Forelimb muscle (tissue), 1 donor: Measurements from ENCODE around the gene DCC. TPM values are rescaled to one million over a fixed set of nuclear protein-coding genes. Genes with fewer than 3 reads are reported as not detected.

Experiments
- DNase-seq: peaks from one replicate; pipeline ENCODE4 v3.0.0-alpha.2; 2013; ENCODE audit warnings: low read depth
- polyA plus RNA-seq: library from polyadenylated mRNA; unstranded; fragments of 120-200 nt; gene quantifications from one replicate; pipeline ENCODE4 v1.2.1, GENCODE V29; 2013; ENCODE audit not compliant: insufficient read length

The DCC gene, protein sequence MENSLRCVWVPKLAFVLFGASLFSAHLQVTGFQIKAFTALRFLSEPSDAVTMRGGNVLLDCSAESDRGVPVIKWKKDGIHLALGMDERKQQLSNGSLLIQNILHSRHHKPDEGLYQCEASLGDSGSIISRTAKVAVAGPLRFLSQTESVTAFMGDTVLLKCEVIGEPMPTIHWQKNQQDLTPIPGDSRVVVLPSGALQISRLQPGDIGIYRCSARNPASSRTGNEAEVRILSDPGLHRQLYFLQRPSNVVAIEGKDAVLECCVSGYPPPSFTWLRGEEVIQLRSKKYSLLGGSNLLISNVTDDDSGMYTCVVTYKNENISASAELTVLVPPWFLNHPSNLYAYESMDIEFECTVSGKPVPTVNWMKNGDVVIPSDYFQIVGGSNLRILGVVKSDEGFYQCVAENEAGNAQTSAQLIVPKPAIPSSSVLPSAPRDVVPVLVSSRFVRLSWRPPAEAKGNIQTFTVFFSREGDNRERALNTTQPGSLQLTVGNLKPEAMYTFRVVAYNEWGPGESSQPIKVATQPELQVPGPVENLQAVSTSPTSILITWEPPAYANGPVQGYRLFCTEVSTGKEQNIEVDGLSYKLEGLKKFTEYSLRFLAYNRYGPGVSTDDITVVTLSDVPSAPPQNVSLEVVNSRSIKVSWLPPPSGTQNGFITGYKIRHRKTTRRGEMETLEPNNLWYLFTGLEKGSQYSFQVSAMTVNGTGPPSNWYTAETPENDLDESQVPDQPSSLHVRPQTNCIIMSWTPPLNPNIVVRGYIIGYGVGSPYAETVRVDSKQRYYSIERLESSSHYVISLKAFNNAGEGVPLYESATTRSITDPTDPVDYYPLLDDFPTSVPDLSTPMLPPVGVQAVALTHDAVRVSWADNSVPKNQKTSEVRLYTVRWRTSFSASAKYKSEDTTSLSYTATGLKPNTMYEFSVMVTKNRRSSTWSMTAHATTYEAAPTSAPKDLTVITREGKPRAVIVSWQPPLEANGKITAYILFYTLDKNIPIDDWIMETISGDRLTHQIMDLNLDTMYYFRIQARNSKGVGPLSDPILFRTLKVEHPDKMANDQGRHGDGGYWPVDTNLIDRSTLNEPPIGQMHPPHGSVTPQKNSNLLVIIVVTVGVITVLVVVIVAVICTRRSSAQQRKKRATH (N-terminal part only)
- polyA plus RNA-seq = 0.09 TPM

DNA sequence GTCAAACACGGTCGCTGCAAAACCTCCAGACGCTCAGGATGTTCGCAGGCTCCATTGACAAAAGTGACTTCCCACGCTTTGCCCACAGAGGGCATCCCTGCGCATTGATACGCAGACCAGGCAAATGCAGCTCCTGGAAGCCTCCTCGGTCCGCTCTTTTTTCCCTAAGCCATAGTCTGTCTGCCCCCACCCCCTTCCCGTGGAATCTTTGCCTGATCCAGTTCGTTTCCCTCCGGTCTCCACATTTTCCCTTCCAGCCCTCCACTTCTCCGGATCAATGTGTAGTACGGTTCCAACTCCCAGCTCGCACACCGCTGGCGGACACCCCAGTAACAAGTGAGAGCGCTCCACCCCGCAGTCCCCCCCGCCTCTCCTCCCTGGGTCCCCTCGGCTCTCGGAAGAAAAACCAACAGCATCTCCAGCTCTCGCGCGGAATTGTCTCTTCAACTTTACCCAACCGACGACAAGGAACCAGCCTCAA is at the start of gene DCC:
TSS of gene DCC (plus strand) at position 307 of the 481 bp plus-strand sequence. CDS start 591 bp downstream, outside the sequence.
- DNase-seq = no peak

DNA sequence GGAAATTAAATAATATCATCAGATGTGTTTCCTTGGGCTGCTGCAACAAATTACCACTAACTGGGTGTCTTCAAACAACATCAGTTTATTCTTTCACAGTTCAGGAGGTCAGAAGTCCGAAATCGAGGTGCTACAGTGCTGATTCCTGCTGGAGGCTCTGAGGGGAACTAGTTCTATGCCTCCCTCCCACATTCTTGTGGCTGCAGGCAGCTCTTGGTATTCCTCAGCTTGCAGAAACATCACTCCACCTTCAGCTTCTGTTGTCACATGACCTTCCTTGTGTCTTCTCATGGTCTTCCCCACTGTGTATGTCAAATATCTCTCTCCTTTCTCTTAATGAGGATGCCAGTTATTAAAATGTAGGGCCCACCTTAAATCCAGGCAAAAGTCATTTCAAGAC is 29.3 kb upstream of the DCC start:
- DNase-seq = no peak

DNA sequence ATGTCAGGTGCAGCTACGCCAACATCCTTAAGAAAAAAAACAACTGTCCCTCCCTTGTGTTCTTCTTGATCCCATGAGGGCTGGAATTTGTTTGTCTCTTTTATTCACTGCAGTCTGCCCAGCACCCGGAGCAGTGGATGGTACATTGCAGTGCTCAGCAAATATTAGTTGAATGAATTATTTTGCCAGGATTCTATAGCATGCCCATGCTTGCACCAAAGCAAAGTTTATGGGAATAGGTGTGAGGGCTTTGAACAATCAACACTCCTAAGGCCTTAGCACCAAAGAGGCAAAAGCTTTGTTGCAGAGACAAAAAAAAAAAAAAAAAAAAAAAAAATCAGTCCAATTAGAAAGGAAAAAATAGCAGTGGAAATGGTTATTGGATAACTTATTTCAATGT is 28.7 kb upstream of the DCC start:
- no peak for DNase-seq

DNA sequence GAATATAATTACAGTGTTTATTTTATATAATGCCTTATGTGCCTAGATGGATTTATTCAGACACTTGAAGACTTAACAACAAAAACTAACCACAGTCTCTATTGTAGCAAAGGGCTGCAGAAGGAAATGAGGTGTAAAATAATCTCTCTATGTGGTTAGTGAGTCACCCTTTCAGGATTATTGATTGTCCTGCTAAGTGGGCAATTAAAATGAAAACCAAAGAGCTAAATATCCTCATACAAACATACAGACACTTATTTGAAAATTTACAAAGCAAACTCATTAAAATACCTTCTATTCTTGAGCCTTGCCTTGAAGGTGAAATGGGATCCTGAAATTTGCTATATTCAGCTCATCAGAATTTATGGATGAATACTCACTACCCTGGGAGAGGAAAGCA is 27.7 kb upstream of the DCC start:
- DNase-seq = no peak

DNA sequence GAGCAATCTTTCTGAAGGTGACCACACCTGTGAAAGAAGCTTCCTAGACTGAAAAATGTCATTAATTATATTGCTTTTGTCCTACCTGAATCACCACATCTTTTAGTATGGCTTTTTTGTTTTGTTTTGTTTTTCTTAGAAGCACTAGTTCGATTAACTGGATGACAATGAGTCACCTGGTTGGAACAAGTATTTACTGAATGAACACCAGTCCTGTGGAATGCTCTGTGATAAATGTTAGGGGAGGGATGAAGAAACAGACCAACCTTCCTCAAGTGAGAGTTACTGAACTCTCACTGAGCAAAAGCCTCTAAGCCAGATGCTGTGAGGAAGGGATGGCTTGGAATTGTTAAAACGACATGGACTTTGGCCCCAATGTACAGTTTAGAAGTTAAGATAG is 26.8 kb upstream of the DCC start:
- DNase-seq = no peak

DNA sequence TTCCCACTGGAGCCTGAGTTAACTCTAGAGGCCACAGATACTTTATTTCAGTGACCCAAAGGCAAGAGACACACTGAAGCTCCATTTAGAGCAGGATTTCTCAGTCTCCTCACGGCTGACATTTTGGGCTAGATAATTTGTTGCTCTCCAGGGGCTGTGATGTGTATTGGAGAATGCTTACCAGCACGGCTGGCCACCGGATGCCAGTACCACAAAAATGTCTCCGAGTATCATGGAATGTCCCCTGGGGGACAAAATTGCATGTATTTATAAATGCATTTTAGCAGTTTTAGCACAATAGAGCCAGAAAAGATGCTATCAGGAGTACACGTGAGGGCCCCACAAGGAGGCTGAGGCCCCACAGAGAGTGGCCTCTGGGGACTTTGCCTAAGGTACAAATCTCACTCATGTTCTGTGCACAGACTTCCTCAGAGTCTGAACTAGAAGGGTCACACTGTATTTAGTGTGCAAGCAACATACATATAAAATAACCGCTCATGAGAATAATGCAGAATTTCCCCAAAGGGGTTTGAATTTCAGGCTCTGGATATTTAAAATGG is 20.5 kb upstream of the DCC start:
- no peak for DNase-seq

DNA sequence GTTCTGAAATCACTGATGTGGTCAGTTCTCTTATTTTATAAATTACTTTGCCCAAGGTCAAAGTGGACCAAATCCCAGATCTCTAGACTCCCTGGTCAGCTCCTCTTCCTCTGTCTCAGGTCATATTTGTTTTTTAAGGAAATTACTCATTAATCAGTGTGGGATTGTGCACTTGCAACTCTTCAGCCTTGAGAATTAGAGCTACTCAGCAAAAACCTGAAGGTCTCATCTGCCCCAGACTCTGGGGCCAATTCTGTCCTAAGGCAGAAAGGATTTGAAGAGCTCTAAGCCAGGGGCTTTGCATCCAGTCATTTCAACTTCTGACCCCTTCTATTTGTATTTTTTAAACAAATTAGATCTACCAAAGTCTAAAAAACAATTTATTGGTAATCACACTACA is 17.7 kb upstream of the DCC start:
- no peak for DNase-seq

DNA sequence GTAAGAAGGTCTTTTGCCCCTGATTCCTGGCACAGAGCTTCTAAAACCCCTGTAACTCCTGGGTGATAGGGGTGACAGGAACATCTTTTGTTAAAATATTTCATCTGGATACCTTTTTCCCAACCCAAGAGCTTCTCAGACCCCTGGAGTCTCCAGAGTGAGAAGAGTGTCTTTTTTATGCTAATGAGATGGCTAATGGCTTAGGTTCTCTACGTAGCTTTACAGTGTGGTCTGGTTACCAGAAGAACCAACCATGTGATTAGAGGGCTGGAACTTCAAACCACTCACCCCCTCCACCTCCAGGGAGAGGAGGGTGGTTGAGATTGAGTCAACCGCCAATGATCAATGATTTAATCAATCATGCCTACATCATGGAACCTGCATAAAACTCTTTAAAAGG is 16.2 kb upstream of the DCC start:
- no peak for DNase-seq

DNA sequence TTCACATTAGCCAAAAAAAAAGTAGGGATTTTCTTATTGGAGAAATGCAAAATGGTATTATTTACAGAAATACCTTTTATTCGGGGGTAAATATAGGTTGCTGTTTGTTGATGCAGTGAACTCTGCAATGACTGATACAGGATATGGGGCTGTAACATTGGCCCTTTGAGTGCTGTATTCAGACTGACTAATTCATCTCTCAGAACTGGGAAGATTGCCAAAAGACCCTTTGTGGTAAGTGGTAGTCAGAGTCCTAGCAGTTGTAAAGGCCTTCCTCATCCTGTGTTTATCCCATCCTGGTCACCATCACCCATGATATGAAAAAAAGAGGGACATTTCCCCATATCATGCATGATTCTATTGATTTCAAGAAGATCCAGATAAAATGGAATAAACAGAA is 14.0 kb upstream of the DCC start:
- DNase-seq = no peak

DNA sequence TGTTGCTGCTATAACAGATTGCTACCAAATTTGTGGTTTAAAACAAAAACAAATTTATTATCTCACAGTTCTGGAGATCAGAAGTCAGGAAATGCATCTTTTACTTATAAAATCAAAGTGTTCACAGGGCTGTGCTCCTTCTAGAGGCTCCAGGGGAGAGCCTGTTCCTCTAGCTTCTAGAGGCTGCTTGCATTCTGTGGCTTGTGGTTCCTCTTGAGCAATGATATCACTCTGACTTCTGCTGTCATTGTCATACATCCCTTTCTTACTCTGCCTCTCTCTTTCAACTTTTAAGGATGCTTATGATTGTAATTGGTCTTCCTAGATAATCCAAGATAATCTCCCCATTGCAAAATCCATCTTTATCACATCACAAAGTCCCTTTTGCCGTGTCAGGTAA is 6.1 kb upstream of the DCC start:
- DNase-seq = no peak

DNA sequence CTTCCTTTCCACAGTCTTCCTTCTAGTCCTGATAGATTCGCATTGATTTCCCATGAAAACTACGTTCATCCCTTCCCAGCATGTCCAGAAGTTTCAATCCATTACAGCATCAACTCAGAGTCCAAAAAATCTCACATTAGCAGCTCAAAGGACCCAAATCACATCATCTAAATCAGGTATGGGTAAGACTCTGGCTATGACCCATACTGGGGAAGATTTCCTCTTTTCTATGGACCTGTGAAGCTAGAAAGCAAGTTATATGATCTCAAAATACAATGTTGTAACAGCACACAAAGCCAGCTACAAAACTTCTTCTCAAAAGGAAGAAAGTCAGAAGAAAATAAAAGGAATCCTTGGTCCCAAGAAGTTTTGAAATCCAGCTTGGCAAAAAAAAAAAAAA is 5.7 kb upstream of the DCC start:
- no peak for DNase-seq

DNA sequence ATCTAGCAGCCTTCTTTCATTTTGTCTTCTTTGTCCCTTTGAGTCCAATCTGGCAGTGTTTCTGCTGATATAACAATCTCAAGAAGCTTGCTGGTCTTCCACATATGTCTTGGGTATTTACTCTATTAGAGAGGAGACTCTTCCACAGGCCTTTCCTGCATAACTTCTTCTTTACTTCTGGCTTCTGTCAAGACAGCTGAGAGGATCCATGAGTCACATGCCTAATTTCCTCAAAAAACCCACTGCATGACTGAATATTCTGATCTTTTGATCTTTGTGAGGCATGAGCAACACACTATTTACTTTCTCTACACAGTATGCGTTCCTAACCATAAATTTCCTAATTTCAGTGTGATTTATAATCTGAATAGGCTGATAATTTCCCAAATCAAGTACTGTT is 5.1 kb upstream of the DCC start:
- DNase-seq = no peak

DNA sequence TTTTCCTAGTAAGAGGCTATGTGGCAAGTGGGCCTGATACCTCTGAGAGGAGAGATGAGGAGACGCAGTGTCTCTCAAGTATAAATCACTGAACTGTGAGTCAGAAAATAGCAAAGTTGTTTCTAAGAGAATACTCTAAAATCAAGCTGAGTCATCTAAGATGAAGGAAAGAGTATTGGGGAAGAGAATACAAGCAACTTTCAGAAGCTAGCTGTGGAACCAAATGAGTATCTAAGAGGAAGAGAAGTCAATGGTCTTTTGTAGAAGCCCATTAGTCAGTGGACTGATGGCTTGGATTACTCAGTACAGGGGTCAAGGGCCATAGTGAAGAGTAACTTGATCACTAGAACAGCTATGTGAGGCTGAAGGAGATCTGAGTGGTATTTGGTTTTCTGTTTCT is 2.7 kb upstream of the DCC start:
- no peak for DNase-seq

DNA sequence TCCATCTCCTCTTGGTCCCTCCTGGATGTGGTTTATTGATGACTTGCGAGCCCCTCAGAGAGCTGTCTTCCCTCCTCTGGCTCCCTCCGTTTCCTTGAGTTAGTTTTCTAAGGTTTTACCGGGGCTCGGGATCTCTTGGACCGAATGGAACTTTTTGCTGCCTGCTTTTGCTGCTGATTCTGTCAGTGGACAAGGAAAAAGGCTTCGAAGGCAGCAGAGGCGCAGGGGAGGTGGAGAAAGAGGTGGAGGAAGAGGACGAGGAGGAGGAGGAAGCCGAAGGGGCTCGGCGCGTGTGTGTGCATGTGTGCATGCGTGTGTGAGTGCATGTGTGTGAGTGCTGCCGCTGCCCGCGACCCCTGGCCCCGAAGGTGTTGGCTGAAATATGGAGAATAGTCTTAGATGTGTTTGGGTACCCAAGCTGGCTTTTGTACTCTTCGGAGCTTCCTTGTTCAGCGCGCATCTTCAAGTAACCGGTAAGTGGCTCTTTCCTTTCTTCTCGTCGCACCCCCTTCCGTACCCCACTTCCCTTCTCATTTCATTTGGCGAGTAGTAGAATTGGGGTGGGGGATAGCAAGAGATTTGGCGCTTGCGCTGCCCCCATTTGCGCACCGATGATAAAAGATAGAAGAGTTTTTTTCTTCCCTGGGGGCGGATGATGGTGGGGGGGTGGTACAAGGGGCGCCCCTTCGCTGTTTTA is 557 bp downstream of the DCC start:
- no peak for DNase-seq

DNA sequence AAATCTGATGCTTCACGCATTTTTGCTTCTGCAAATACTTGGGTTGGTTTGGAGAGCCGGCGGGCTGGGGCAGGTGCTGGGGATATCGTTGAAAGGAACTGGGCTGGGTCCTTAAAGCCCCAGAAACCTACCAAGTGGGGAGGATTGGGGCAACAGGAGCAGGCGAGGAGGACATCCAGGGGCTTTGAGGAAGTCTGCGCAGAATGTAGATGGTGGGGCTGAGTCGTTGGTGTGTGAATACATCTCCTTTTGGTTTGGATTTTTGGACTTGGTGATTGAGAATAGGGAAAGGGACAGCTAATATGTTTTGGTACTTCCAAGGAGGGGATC is 1.1 kb downstream of the DCC start:
- DNase-seq = no peak

DNA sequence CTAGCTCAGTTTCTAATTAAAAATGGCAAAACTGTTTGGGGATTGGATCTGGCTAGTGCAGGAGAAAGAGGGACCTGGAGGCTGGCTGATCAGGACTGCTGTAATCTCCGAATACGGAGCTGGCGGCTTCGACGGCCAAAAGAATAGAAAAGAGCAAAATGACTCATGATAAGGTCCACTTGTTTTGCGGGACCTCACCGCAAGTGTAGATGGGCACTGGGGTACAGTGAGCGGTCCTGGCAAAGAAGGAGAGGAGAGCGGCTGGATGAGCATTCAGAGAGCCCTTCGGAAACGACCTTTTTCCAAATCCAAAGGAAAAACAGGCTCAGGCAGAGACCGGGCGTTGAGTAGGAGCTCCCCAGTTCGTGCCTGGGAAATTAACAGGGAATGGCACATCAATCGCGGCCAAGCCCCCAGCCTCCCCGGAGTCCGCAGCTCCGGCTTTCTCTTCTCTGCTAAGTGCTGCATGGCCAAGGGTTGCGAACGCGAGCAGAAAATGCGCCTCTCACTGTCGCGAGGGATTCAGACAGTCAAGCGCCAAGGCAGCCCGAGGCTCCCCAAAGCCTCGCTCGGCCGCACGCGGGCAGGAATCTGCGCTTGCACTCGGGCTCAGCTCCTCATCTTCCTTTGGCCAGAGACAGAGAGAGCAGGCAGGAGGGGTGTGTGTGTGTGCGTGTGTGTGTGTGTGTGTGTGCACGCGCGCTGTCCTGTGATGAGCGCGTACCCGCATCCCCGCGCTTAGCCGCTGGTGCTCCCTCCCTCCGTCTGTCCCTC is 1.8 kb downstream of the DCC start:
- no peak for DNase-seq

DNA sequence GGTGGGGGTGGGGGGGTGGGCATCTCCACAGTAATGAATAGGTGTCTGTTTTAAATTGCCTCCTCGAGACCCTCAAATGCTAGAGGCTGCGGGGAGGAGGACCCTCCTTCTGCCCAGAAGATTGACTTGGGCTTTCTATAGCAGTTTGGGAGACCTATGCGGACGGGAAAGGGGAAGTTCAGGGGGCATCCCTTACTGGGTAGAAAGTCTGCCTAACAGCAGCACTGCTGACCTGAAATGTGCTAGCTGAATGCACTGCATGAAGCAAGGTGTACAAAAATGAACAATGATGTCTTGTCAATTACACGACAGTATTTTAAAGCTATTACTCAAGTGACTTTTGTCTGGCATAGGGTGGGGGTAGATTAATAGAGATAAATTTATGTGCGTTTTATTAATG is 2.5 kb downstream of the DCC start:
- DNase-seq = no peak

DNA sequence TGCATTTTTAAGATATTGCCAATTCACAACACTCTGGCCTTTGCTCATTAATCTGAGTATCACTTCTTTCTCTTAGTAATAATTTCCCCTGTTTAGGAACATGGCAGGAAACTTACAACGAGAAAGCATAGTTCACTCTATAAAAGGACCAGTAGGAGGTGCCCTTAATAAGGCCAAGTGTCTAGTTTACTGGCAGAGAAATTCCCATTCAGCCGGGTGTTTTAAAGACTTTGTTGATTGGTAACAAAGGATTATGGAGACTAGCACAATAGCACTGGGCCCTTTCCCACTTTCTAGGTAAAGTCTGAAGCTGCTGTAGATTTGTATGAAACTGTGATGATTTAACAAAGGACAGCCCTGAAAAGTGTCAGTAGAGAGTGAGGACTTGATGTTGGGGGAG is 3.1 kb downstream of the DCC start:
- no peak for DNase-seq

DNA sequence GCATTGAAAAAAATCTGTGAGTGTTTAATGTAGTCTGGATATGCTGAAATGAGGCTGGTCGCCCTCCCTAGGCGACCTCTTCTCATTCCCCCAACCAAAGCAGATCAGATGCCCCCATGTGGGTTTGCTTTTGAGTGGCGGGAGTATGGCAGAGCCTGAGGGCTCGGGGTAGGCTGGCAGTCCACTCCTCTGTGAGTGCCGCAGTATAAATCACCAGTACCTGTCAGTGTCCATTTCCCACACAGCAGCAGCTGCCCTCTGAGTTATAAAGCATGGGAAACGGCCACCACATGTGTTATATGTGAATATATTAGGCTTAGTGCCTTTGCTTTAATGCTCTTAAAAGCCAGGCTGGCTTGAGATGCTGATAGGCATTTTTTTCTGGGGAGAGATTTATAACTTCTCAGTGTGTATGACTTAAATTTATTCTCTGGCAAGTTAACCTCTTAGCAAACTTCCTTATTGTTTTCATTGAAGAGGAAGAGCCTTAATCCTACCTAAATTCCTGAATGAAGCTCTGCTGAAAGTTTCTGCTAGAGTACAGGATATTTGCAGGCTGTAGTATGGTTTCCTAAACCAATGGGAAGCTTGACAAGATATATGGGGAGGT is 3.8 kb downstream of the DCC start:
- DNase-seq = no peak

DNA sequence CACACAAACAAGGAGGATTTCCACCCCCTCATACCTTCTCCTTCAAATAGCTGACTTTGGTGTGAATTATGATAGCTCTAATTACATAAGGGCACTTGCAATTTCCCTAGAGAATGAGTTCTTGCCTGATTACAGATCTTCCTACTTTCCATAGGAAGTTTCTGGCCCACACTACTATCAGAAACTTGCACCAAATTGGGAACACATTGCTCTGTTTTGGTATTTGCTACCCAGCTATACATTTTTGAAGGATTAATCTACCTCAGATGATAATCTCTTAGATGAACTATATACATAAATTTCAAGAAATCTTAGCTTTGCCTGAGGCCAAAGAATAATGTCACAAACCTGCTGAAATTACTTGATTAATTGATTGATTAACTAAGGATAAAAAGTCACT is 4.9 kb downstream of the DCC start:
- DNase-seq = no peak
